HL-60 (cell line): ENCODE data around the gene CFAP69.

ENCODE experiments used
- DNase-seq, 2 experiments: peaks; one replicate each; pipeline ENCODE4 v3.0.0-alpha.2; 2010 to 2020; ENCODE audit warnings: low read depth in 1 of 2, low spot score in 1 of 2
- H3K27ac ChIP-seq: fragments of 250-450 bp; sonication (Bioruptor Pico); replicated peaks from 2 replicates; pipeline ENCODE4 v1.5.1; 2020; ENCODE audit warnings: mild to moderate bottlenecking, moderate library complexity
- H3K27me3 ChIP-seq: fragments of 250-450 bp; sonication (Bioruptor Pico); 2 replicates; pipeline ENCODE4 v1.5.1; 2021; ENCODE audit warnings: mild to moderate bottlenecking, moderate library complexity; ENCODE audit not compliant: insufficient read depth, poor library complexity, severe bottlenecking
- H3K4me3 ChIP-seq: replicated peaks from 2 replicates; pipeline ENCODE4 v1.5.1; 2011; ENCODE audit warnings: mild to moderate bottlenecking, control low read depth, low read length; ENCODE audit not compliant: insufficient read depth
- CTCF ChIP-seq: IDR thresholded peaks from one replicate; pipeline ENCODE4 v1.5.1; 2011; ENCODE audit warnings: low read length, control low read depth, inconsistent platforms; ENCODE audit not compliant: insufficient read depth
- GABPA ChIP-seq: IDR thresholded peaks from 2 replicates; pipeline ENCODE4 v1.6.1; 2012; ENCODE audit warnings: low read depth
- POLR2AphosphoS5 ChIP-seq: IDR thresholded peaks from 2 replicates; pipeline ENCODE4 v1.6.1; 2012; ENCODE audit warnings: low read depth
- REST ChIP-seq: IDR thresholded peaks from 2 replicates; pipeline ENCODE4 v1.6.1; 2012; ENCODE audit warnings: low read depth; ENCODE audit not compliant: insufficient replicate concordance
- SPI1 ChIP-seq: IDR thresholded peaks from 2 replicates; pipeline ENCODE4 v1.6.1; 2012; ENCODE audit warnings: low read depth, mild to moderate bottlenecking, borderline replicate concordance

CFAP69 gene

GRCh38 chr7:90209776-90210175, 35.2 kb upstream of the CFAP69 start:
- peaks cover 44% of the 10 kb centered on the region for H3K27me3 ChIP-seq
- no peak overlapping the region for H3K4me3 ChIP-seq
- H3K27ac ChIP-seq, result no peak overlapping the region
- TF ChIP-seq CTCF (no peak), REST (no peak), POLR2AphosphoS5 (no peak), GABPA (no peak), SPI1 (no peak)
- DNase-seq, result no peak

GRCh38 chr7:90210475-90210874, 34.5 kb upstream of the CFAP69 start:
- TF ChIP-seq REST (no peak), CTCF (no peak), SPI1 (no peak), GABPA (no peak), POLR2AphosphoS5 (no peak)
- H3K4me3 ChIP-seq, result no peak overlapping the region
- DNase-seq, result no peak
- H3K27ac ChIP-seq, result no peak overlapping the region
- H3K27me3 ChIP-seq, result peaks cover 45% of the 10 kb centered on the region

- Histone ChIP-seq H3K27me3 (peaks cover 45% of the 10 kb centered on the region), H3K27ac (no peak overlapping the region), H3K4me3 (no peak overlapping the region)
- no peak for TF ChIP-seq POLR2AphosphoS5
- TF ChIP-seq GABPA, result no peak
- TF ChIP-seq REST, result no peak
- no peak for TF ChIP-seq SPI1
- TF ChIP-seq CTCF, result no peak
- DNase-seq, result no peak
These were observed 34.0 kb upstream of the CFAP69 start for GRCh38 chr7:90210981-90211380.
